ENCODE measurements around the gene NPEPPS.

Gene NPEPPS

GRCh38 chr17:47629826-47630225 lies 98.9 kb downstream of the NPEPPS start:
- no peak for DNase-seq (ENCODE audit: low read depth in 2 of 2)

- no peak for DNase-seq (ENCODE audit: low read depth in 2 of 2)
Measured at GRCh38 chr17:47630614-47631013, 99.7 kb downstream of the NPEPPS start.

DNA sequence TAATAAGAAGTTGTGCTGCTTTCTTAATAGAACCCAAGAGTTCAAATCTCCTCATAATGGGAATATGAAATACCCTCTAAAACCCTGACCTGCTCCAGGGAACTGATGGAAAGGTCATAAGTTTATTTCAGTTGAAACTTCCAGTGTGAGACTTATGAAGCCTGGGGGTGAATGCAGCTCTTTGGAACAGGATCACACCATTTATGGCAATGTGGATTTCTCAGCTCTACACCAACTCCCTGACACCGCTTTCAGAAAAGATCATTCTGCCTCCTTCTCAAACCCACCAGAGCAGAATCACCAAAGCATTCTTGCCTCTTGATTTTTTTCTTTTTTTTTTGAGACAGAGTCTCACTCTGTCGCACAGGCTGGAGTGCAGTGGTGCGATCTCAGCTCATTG lies 102.1 kb downstream of the NPEPPS start:
- DNase-seq (ENCODE audit: low read depth in 2 of 2): no peak

GRCh38 chr17:47633996-47634395 lies 103.1 kb downstream of the NPEPPS start:
- DNase-seq (ENCODE audit: low read depth in 2 of 2): no peak

- DNase-seq (ENCODE audit: low read depth in 2 of 2): no peak
Measured at GRCh38 chr17:47634870-47635269, 104.0 kb downstream of the NPEPPS start.

GRCh38 chr17:47635734-47636133 lies 104.8 kb downstream of the NPEPPS start:
- DNase-seq (ENCODE audit: low read depth in 2 of 2): no peak

DNA sequence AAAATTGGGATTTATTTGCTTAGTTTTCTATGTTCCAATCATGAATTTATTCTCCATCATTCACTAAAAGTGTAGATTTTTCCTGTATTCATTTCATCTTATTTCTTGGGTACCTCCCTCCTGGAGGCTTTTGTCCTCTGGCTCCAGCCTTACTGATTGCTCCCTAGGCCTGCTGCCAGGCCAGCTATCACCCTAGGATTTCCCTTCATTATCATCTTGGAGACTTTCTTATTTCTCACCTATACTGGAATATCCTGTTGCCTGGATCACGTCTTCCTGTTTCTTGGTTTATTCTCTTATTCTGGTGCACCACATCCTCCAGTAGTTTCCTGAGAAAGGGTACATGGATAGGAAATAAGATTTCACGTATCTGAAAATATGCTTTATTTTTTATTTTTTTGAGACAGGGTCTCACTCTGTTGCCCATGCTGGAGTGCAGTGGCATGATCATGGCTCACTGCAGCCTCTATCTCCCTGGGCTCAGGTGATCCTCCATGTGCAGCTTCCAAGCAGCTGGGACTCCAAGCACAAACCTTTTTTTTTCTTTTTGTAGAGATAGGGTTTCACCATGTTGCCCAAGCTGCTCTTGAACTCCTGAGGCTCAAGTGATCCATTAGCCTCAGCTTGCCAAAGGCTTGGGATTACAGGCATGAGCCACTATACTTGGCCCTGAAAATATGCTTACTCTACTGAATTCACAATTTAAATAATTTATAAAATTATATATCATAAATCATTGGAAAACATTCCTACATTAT lies 105.5 kb downstream of the NPEPPS start:
- no peak for DNase-seq (ENCODE audit: low read depth in 2 of 2)

DNA sequence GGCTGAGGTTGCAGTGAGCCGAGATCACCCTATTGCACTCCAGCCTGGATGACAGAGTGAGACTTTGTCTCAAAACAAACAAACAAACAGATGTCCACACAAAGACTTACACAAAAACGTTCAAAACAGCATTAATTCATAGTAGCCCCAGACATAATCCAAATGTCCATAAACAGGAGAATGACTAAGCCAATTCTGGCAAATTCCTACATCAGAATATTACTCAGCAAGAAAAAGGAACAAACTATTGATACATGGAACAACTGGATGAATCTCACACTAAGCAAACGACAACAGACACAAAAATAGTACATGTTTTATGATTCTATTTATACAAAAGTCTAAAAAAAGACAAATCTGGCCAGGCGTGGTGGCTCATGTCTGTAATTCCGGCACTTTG lies 108.0 kb downstream of the NPEPPS start:
- no peak for DNase-seq (ENCODE audit: low read depth in 2 of 2)

GRCh38 chr17:47640076-47640475 lies 109.2 kb downstream of the NPEPPS start:
- no peak for DNase-seq (ENCODE audit: low read depth in 2 of 2)

DNA sequence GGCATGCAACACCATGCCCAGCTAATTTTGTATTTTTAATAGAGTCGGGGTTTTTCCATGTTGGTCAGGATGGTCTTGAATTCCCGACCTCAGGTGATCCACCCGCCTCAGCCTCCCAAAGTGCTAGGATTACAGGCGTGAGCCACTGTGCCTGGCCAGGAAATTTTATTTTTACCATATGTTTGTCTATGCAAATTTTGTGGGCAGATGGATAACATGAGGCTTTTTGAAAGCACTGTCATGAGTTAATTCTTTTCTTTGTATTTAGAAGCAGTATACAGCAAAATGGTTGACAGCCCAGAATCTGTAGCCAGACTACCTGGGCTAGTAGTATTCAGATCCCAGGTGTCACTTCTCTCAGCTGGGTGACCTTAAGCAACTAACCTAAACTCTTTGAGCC lies 110.3 kb downstream of the NPEPPS start:
- DNase-seq (ENCODE audit: low read depth in 2 of 2): no peak

- no peak for DNase-seq (ENCODE audit: low read depth in 2 of 2)
Measured at GRCh38 chr17:47643116-47643515, 112.2 kb downstream of the NPEPPS start.

DNA sequence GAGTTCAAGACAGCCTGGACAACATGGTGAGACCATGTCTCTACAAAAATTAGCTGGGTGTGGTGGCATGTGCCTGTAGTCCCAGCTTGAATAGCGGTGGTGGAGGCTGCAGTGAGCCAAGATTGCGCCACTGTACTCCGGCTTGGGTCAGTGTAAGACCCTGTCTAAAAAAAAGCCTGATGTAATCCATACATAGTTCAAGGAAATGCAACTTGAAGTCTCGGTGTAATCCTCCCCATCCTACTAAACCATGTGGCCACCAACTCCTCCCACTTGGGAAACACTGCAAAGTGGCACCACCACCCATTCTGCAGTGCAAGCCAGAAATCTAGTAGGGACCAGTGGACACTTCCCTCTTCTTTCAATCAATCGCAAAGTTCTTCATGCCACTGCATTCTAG lies 113.4 kb downstream of the NPEPPS start:
- no peak for DNase-seq (ENCODE audit: low read depth in 2 of 2)

DNA sequence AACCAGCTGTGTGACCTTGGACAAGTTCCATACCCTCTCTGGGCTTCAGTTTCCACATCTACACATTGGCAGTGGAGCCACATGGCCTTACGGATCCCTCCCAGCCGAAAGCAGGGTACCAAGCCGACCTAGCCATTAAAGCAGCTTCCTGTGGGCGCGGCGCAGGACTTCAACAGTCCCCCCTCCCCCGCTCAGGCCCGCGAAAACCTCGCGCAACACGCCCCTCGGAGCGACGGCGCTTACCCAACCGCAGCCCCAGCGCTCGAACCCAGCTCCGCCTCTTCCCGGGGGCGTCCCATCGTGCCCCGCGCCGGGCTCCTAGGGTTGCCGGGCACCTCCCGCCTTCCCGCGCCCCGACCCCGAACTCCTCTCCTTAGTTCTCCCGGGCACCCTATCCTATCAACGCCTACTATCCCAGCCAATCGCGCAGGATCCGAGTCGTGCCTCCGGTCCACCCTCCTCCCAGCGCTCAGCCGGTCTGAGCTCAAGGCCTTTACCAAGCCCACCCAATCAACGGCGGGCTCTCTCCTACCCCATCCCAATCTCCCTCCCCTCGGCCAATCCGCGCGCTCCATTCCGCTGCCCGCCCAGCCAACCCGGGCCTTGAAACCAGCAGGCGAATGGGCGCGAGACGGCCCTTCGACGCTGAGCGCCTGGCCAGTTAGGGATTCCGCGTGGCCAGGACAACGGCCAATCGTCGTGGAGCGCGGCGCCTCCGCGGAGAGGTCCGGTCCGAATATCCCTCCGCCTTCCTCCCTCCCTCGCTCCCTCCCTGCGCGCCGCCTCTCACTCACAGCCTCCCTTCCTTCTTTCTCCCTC lies 118.5 kb downstream of the NPEPPS start, which contains the start of gene KPNB1:
KPNB1 (plus strand) TSS at position 767 of the 819 bp plus-strand sequence. CDS start 326 bp downstream, outside the sequence.
- DNase-seq (ENCODE audit: low read depth in 2 of 2): peak; percentile 100

DNA sequence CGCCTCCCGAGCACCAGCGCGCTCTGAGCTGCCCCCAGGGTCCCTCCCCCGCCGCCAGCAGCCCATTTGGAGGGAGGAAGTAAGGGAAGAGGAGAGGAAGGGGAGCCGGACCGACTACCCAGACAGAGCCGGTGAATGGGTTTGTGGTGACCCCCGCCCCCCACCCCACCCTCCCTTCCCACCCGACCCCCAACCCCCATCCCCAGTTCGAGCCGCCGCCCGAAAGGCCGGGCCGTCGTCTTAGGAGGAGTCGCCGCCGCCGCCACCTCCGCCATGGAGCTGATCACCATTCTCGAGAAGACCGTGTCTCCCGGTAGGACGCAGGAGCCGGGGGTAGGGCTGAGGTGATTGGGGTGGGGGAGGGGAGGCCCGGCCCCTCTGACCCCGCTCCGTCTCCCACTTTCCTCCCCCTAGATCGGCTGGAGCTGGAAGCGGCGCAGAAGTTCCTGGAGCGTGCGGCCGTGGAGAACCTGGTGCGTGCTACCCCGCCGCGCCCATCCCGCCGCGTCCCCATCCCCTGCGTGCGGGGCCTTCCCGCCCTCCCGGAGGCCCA lies 119.1 kb downstream of the NPEPPS start:
- DNase-seq (ENCODE audit: low read depth in 2 of 2): no peak

DNA sequence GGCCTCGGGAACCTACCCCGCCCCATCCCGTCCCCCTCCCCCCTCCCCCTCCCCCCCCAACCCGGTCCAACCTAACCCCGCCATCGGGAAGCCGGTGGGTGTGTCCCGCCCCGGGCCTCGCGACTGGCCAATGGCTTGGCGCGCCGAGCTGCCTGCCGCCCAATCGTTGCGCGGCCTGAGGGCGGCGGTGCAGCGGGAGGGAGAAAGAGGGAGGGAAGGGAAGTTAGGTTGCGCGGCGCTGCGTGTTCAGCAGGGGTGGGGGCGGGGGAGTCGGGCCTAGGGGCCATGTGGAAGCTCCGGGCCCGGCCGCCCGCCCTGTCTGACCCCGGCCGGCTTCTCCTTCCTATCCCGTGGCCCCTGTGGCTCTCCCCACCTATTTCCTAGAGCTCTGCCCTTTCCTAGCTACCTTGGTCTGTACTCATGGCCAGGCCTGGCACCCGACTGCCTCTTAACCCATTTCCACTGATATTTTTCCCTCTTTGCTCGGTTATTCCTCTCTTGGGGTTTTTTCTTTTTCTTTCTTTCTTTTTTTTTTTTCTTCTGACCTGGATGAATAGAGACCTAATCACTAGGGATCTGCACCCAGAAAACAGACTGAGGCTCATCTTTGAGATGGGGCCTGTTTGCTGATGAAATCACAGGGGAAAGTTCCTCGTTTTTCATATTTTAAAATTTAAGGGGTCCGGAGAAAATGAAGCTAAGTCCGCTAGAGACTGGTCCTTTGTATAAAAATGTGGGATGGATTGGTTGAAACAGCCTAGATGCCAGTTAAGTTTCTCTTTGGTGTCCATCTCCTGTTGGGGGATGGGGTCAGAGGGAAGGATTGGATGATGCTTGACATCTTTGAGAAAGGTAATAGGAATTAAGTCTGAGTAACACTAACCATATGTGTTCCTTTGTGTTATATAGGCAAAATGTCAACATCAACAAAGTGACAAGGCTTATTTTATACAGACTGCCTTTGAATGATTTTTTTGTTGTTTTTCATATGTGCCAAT lies 119.9 kb downstream of the NPEPPS start:
- peak; percentile 95 to 96 for DNase-seq (ENCODE audit: low read depth in 2 of 2)

GRCh38 chr17:47651704-47652103 lies 120.8 kb downstream of the NPEPPS start:
- DNase-seq (ENCODE audit: low read depth in 2 of 2): no peak

DNA sequence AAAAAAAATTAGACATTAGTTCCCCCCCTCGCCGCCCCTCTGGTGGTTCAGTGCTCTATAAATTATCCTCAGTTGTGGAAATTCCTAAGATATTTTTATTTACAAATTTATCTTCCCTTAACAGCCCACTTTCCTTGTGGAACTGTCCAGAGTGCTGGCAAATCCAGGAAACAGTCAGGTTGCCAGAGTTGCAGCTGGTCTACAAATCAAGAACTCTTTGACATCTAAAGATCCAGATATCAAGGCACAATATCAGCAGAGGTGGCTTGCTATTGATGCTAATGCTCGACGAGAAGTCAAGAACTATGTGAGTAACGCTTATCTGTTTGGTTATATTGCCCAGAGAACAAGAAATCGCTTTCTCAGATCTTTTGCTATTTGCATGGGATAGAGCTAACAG lies 121.7 kb downstream of the NPEPPS start:
- DNase-seq (ENCODE audit: low read depth in 2 of 2): no peak

DNA sequence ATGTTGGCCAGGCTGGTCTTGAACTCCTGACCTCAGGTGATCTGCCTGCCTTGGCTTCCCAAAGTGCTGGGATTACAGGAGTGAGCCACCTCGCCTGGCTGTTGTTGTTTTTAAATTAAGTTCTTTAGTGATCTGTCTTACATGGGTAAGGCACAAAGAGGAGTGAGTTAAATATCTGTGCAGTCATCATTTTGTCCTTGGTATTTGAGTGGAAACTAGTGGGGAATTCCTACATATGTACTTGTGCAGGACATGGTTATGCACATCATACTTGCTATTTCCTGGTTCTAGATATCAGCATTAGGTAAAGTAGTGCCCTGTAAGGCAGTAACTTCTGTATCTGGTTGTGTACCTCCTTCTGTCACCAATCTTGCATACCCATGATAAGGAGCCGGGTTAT lies 122.5 kb downstream of the NPEPPS start:
- DNase-seq (ENCODE audit: low read depth in 2 of 2): no peak

- no peak for DNase-seq (ENCODE audit: low read depth in 2 of 2)
Measured at GRCh38 chr17:47654991-47655390, 124.1 kb downstream of the NPEPPS start.

DNA sequence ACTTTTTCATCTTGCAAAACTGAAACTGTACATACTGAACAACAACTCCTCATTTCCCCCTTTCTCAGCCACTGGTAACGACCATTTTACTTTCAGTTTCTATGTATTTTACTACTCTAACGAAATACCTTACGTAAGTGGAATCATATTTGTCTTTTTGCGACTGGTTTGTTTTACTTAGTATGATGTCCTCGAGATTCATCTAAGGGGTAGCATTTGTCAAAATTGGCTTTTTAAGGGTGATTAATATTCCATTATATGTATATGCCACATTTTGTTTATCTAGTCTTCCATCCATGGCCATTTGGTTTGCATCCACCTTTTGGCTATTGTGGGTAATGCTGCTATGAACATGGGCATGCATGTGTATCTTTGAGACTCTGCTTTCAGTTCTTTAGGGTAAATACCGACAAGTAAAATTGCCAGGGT lies 129.2 kb downstream of the NPEPPS start:
- no peak for DNase-seq (ENCODE audit: low read depth in 2 of 2)

- DNase-seq (ENCODE audit: low read depth in 2 of 2): no peak
Measured at GRCh38 chr17:47663912-47664623, 133.2 kb downstream of the NPEPPS start.

Data from fibroblast of skin of left biceps (primary cell).